HL-60 (cell line): Measurements from ENCODE around the gene MALRD1.

Experiments used
- DNase-seq, 2 experiments: peaks; one replicate each; pipeline ENCODE4 v3.0.0-alpha.2; 2010 to 2020; ENCODE audit warnings: low read depth in 1 of 2, low spot score in 1 of 2
- H3K27ac ChIP-seq: fragments of 250-450 bp; sonication (Bioruptor Pico); replicated peaks from 2 replicates; pipeline ENCODE4 v1.5.1; 2020; ENCODE audit warnings: mild to moderate bottlenecking, moderate library complexity
- H3K27me3 ChIP-seq: fragments of 250-450 bp; sonication (Bioruptor Pico); 2 replicates; pipeline ENCODE4 v1.5.1; 2021; ENCODE audit warnings: mild to moderate bottlenecking, moderate library complexity; ENCODE audit not compliant: insufficient read depth, poor library complexity, severe bottlenecking
- H3K4me3 ChIP-seq: replicated peaks from 2 replicates; pipeline ENCODE4 v1.5.1; 2011; ENCODE audit warnings: mild to moderate bottlenecking, control low read depth, low read length; ENCODE audit not compliant: insufficient read depth
- GABPA ChIP-seq: IDR thresholded peaks from 2 replicates; pipeline ENCODE4 v1.6.1; 2012; ENCODE audit warnings: low read depth
- POLR2AphosphoS5 ChIP-seq: IDR thresholded peaks from 2 replicates; pipeline ENCODE4 v1.6.1; 2012; ENCODE audit warnings: low read depth
- SPI1 ChIP-seq: IDR thresholded peaks from 2 replicates; pipeline ENCODE4 v1.6.1; 2012; ENCODE audit warnings: low read depth, mild to moderate bottlenecking, borderline replicate concordance
- TF ChIP-seq, protein P1 (sequence below): IDR thresholded peaks from one replicate; pipeline ENCODE4 v1.5.1; 2011; ENCODE audit warnings: low read length, control low read depth, inconsistent platforms; ENCODE audit not compliant: insufficient read depth
- TF ChIP-seq, protein P2 (sequence below): IDR thresholded peaks from 2 replicates; pipeline ENCODE4 v1.6.1; 2012; ENCODE audit warnings: low read depth; ENCODE audit not compliant: insufficient replicate concordance

The MALRD1 gene

DNA sequence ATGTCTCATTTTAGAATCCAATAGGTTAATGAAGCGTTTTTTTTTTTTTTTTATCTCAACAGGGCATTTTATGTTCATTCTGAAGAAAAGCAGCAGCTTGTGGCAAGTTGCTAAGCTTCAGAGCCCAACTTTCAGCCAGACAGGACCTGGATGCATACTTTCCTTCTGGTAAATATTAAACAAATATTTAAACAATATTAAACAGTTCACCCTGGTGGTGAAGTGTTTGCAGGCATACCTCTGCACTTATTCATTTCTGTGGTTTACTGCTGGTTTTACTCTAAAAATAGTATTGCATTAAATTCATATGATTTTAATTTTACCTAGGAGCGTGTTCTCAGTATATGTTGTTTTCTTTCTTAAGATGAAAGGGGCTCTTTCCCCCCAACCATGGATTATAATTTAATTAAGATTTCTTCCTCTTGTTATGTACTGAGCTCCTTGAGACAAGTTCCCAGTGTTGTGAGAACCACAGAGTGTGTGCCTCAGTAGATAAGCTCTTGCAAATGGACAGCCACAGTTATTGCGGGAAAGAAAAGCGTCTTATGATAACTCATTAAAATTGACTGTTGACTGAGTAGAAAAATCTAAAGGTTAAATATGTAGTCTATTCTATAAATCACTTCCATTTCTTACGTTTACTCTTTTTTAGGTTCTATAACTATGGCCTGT is 155.8 kb downstream of the MALRD1 start:
- H3K27ac ChIP-seq: no peak overlapping the region
- H3K27me3 ChIP-seq: no peaks in the 10 kb centered on the region
- no peak overlapping the region for H3K4me3 ChIP-seq
- DNase-seq: no peak
- TF ChIP-seq GABPA (no peak), POLR2AphosphoS5 (no peak), SPI1 (no peak)
- TF ChIP-seq, protein P1, sequence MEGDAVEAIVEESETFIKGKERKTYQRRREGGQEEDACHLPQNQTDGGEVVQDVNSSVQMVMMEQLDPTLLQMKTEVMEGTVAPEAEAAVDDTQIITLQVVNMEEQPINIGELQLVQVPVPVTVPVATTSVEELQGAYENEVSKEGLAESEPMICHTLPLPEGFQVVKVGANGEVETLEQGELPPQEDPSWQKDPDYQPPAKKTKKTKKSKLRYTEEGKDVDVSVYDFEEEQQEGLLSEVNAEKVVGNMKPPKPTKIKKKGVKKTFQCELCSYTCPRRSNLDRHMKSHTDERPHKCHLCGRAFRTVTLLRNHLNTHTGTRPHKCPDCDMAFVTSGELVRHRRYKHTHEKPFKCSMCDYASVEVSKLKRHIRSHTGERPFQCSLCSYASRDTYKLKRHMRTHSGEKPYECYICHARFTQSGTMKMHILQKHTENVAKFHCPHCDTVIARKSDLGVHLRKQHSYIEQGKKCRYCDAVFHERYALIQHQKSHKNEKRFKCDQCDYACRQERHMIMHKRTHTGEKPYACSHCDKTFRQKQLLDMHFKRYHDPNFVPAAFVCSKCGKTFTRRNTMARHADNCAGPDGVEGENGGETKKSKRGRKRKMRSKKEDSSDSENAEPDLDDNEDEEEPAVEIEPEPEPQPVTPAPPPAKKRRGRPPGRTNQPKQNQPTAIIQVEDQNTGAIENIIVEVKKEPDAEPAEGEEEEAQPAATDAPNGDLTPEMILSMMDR: no peak
- TF ChIP-seq, protein P2, sequence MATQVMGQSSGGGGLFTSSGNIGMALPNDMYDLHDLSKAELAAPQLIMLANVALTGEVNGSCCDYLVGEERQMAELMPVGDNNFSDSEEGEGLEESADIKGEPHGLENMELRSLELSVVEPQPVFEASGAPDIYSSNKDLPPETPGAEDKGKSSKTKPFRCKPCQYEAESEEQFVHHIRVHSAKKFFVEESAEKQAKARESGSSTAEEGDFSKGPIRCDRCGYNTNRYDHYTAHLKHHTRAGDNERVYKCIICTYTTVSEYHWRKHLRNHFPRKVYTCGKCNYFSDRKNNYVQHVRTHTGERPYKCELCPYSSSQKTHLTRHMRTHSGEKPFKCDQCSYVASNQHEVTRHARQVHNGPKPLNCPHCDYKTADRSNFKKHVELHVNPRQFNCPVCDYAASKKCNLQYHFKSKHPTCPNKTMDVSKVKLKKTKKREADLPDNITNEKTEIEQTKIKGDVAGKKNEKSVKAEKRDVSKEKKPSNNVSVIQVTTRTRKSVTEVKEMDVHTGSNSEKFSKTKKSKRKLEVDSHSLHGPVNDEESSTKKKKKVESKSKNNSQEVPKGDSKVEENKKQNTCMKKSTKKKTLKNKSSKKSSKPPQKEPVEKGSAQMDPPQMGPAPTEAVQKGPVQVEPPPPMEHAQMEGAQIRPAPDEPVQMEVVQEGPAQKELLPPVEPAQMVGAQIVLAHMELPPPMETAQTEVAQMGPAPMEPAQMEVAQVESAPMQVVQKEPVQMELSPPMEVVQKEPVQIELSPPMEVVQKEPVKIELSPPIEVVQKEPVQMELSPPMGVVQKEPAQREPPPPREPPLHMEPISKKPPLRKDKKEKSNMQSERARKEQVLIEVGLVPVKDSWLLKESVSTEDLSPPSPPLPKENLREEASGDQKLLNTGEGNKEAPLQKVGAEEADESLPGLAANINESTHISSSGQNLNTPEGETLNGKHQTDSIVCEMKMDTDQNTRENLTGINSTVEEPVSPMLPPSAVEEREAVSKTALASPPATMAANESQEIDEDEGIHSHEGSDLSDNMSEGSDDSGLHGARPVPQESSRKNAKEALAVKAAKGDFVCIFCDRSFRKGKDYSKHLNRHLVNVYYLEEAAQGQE: no peak

DNA sequence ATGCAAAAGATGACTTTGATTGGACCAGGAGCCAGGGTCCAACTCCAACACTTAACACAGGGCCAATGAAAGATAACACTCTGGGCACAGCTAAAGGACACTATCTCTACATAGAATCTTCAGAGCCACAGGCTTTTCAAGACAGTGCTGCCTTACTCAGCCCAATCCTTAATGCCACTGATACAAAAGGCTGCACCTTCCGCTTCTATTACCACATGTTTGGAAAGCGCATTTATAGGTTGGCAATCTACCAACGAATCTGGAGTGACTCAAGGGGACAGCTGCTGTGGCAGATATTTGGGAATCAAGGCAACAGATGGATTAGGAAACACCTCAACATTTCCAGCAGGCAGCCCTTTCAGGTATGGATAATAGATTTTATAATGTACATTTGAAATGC is 160.7 kb downstream of the MALRD1 start:
- TF ChIP-seq GABPA: no peak
- no peak for TF ChIP-seq SPI1
- TF ChIP-seq, protein P1: no peak
- TF ChIP-seq, protein P2: no peak
- TF ChIP-seq POLR2AphosphoS5: no peak
- H3K4me3 ChIP-seq: no peak overlapping the region
- DNase-seq: no peak
- H3K27ac ChIP-seq: no peak overlapping the region
- no peaks in the 10 kb centered on the region for H3K27me3 ChIP-seq

DNA sequence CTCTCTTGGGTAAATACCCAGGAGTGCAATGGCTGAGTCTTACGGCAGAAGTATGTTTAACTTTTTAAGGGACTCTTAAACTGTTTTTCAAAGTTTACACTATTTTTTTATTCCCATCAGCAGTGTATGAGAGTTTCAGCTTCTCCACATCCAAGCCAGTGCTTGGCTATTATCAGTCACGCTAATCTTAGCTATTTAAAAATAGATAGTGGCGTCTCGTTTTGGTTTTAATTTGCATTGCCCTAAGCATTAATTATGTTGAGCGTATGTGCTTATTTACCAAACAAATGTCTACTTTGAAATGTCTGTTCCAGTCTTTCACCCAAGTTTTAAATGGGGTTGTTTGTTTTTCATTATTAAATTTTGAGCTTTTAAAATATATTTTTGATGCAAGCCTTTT is 164.0 kb downstream of the MALRD1 start:
- H3K27me3 ChIP-seq: no peaks in the 10 kb centered on the region
- TF ChIP-seq, protein P1: no peak
- TF ChIP-seq SPI1 (no peak), POLR2AphosphoS5 (no peak), GABPA (no peak)
- TF ChIP-seq, protein P2: no peak
- no peak overlapping the region for H3K4me3 ChIP-seq
- no peak overlapping the region for H3K27ac ChIP-seq
- no peak for DNase-seq
